Lower lobe of right lung (tissue), 2 donors: ENCODE measurements around the gene TIMM8A. TPM values are rescaled to one million over a fixed set of nuclear protein-coding genes. Genes with fewer than 3 reads are reported as not detected.

Source experiments
- ATAC-seq, 2 donors: fragments of 200-7000 bp; cut with Tn5 transposase; one replicate each; pipeline ENCODE4 v1.9.1; 2020 to 2022; ENCODE audit warnings: mild to moderate bottlenecking in 2 of 2, moderate library complexity in 2 of 2
- DNase-seq: peaks from one replicate; pipeline ENCODE4 v3.0.0-alpha.2; 2020
- H3K27ac ChIP-seq: fragments of 200-600 bp; one replicate; pipeline ENCODE4 v1.8.0; 2022
- H3K27me3 ChIP-seq: fragments of 200-600 bp; one replicate; pipeline ENCODE4 v1.8.0; 2022; ENCODE audit warnings: low read depth
- H3K36me3 ChIP-seq: fragments of 200-600 bp; one replicate; pipeline ENCODE4 v1.8.0; 2022; ENCODE audit warnings: mild to moderate bottlenecking
- H3K4me1 ChIP-seq: fragments of 200-600 bp; one replicate; pipeline ENCODE4 v1.8.0; 2022
- H3K4me3 ChIP-seq: fragments of 200-600 bp; one replicate; pipeline ENCODE4 v1.8.0; 2022; ENCODE audit warnings: mild to moderate bottlenecking
- H3K9me3 ChIP-seq: fragments of 200-600 bp; one replicate; pipeline ENCODE4 v1.8.0; 2022
- intact Hi-C: fragments of 100-400 bp; cut with DNase I; formaldehyde crosslinking; loops from one replicate; pipeline ENCODE4 v1.11.0; 2022
- total RNA-seq: library from RNA; stranded (reverse); fragmentation: NEBNext Ultra II Directional; extraction: Animal tissue kit (Norgen Biotek cat#: 25700); gene quantifications from one replicate; pipeline ENCODE4 v1.2.1, GENCODE V29; 2021
- TF ChIP-seq, protein P1 (sequence below): fragments of 200-600 bp; IDR thresholded peaks from one replicate; pipeline ENCODE4 v1.8.0; 2022; ENCODE audit warnings: antibody characterized with exemption, mild to moderate bottlenecking
- donor health status: DM: no; HTN: yes; CAD: no; lungs with severe emphysema.

TIMM8A gene
- total RNA-seq, 1 donor from 2014 or later = 6.6 TPM

- no peaks in the 10 kb centered on the region for H3K4me1 ChIP-seq
- DNase-seq = no peak
- peak overlapping the region; percentile 35 for H3K4me3 ChIP-seq
- ATAC-seq = no peak
- peak overlapping the region; percentile 31 for H3K27ac ChIP-seq
- no peaks in the 10 kb centered on the region for H3K36me3 ChIP-seq
- no peaks in the 10 kb centered on the region for H3K27me3 ChIP-seq
- intact Hi-C loops = no loop called here
- no peaks in the 10 kb centered on the region for H3K9me3 ChIP-seq
- TF ChIP-seq, protein P1, sequence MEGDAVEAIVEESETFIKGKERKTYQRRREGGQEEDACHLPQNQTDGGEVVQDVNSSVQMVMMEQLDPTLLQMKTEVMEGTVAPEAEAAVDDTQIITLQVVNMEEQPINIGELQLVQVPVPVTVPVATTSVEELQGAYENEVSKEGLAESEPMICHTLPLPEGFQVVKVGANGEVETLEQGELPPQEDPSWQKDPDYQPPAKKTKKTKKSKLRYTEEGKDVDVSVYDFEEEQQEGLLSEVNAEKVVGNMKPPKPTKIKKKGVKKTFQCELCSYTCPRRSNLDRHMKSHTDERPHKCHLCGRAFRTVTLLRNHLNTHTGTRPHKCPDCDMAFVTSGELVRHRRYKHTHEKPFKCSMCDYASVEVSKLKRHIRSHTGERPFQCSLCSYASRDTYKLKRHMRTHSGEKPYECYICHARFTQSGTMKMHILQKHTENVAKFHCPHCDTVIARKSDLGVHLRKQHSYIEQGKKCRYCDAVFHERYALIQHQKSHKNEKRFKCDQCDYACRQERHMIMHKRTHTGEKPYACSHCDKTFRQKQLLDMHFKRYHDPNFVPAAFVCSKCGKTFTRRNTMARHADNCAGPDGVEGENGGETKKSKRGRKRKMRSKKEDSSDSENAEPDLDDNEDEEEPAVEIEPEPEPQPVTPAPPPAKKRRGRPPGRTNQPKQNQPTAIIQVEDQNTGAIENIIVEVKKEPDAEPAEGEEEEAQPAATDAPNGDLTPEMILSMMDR = no peak
These were observed 36.6 kb upstream of the TIMM8A start for GRCh38 chrX:101385026-101385684.

DNA sequence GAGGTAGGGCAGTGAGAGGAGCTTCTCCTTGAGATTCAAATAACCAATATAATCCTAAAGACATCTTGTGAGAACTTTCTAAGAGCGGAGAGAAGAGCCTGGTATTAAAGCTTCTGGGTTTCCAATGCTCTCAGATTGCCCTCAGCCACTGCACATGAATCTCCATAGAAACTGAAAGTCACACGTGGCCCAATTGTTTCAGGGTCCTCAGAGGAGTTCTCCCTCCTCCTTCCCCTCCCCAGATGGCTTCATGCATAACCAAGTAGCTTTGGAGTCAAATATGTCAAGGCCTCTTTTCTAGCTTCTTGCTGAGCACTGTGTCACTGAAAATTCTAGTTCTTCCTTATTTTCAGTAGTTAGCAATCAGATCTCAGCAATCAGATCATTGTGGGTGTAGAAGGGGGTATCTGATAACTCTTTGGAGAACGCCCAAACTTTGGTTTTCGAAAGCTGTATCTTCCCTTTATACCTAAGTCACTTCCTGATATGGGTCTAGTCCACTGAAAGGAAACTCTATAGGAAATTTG lies 35.2 kb upstream of the TIMM8A start:
- Histone ChIP-seq H3K4me1 (no peaks in the 10 kb centered on the region), H3K27me3 (no peaks in the 10 kb centered on the region), H3K36me3 (no peaks in the 10 kb centered on the region), H3K4me3 (no peak overlapping the region), H3K27ac (no peak overlapping the region), H3K9me3 (no peaks in the 10 kb centered on the region)
- DNase-seq = no peak
- TF ChIP-seq, protein P1 = no peak
- no peak for ATAC-seq
- intact Hi-C loops = no loop called here

DNA sequence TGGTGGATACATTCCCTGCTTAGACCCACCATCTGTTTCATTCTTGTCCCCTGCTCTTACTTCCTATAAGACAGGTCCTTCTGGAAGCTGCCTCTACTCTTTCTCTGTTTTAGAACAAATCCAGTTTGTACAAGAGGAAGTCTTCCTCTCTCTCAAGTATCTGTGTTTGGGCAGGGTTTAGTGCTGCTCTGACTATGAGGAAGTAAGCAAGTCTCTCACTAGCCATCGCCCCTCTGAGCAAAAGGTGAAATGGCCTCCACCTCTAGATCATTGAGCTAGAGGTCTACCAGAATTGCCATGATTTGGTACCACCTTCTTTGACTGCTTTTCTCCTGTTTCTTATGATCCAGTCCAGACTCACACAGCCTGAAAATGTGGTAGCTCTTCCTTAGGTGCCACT lies 29.0 kb upstream of the TIMM8A start:
- H3K27ac ChIP-seq = no peak overlapping the region
- no peak overlapping the region for H3K4me3 ChIP-seq
- no peaks in the 10 kb centered on the region for H3K27me3 ChIP-seq
- no peak for DNase-seq
- TF ChIP-seq, protein P1 = no peak
- intact Hi-C loops = no loop called here
- H3K36me3 ChIP-seq = no peaks in the 10 kb centered on the region
- H3K9me3 ChIP-seq = no peaks in the 10 kb centered on the region
- no peak for ATAC-seq
- no peaks in the 10 kb centered on the region for H3K4me1 ChIP-seq

- DNase-seq = no peak
- H3K9me3 ChIP-seq = no peaks in the 10 kb centered on the region
- no peaks in the 10 kb centered on the region for H3K36me3 ChIP-seq
- ATAC-seq = no peak
- intact Hi-C loops = no loop called here
- H3K27me3 ChIP-seq = no peaks in the 10 kb centered on the region
- H3K27ac ChIP-seq = no peak overlapping the region
- TF ChIP-seq, protein P1 = no peak
- no peaks in the 10 kb centered on the region for H3K4me1 ChIP-seq
- no peak overlapping the region for H3K4me3 ChIP-seq
These were observed 22.5 kb upstream of the TIMM8A start for GRCh38 chrX:101370888-101371504.

- H3K27ac ChIP-seq = no peak overlapping the region
- no peaks in the 10 kb centered on the region for H3K9me3 ChIP-seq
- H3K36me3 ChIP-seq = no peaks in the 10 kb centered on the region
- intact Hi-C loops = no loop called here
- TF ChIP-seq, protein P1 = no peak
- DNase-seq (no peak), ATAC-seq (no peak)
- H3K4me1 ChIP-seq = no peaks in the 10 kb centered on the region
- no peaks in the 10 kb centered on the region for H3K27me3 ChIP-seq
- H3K4me3 ChIP-seq = no peak overlapping the region
These were observed 21.1 kb upstream of the TIMM8A start for GRCh38 chrX:101369687-101370086.
